Stimulated activated CD4-positive, alpha-beta T cell treated with anti-CD3 and anti-CD28 coated beads, Interleukin-4, amount 100 ng/mL, for 48 hours (primary cell): Measurements from ENCODE around the gene KIDINS220.
"Not testable (repeated sequence)": the region's sequence is repeated elsewhere in the genome, so short reads cannot be mapped to it uniquely, and the experiment has no call there.

Experiments used
- DNase-seq, 2 donors: peaks; one replicate each; pipeline ENCODE4 v3.0.0-alpha.2; 2020; ENCODE audit warnings: low read depth in 2 of 2

KIDINS220 gene

GRCh38 chr2:8754106-8754776 is 83.2 kb downstream of the KIDINS220 start:
- DNase-seq = no peak

DNA sequence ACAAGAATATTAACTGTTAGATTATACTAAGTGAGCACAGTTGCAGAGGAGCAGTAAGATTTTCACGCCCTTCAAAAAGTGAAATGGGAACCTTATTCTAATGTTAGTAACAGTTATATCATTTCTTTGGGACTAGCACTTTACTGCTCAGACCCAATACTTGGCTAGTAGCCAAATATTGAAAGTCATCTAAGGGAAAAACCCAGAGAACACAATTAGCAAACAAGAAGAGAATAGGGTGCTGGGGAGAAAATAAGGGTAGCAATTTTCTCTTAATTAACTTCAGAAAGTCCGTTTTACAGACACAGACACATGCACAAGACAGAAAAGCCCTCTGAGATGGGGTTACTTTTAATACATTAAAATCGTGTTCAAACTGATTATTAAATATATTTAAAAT is 83.8 kb downstream of the KIDINS220 start:
- no peak for DNase-seq

DNA sequence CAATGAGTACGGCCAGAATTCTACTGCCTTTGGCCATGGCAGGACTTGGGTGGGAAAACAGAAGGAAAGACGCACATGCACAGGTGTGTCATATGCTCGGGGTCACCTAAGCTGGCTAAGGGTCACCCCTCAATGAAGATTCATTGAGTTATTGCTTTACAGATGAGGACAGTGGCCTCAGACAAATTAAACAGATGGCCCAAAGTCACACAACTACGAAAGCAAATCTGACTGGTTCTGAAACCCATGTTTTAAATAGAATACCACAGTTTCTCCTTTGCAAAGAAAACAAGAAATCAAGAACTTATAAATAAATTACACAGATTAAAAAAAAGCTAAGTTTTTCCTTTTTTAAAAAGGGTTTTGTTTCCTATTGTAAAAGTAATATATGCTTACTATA is 85.0 kb downstream of the KIDINS220 start:
- no peak for DNase-seq

DNA sequence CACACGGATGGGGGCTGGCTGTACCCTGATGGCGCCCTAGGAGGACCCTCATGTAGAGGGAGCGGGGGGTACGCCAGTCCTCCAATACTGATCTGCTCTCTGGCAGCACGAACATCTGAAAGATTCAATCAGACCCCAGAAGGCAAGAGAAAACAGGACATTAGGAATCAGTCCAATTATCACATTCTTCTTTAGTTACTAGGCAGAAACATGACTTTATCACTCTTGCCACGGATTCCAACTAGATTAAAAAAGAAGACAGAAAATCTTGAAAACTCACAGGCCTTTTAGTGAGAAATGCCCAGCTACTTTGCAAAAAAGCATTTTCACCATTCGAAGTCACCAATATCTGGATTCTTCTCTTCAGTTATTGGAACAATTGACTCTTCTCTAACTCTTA is 87.2 kb downstream of the KIDINS220 start:
- DNase-seq = no peak

DNA sequence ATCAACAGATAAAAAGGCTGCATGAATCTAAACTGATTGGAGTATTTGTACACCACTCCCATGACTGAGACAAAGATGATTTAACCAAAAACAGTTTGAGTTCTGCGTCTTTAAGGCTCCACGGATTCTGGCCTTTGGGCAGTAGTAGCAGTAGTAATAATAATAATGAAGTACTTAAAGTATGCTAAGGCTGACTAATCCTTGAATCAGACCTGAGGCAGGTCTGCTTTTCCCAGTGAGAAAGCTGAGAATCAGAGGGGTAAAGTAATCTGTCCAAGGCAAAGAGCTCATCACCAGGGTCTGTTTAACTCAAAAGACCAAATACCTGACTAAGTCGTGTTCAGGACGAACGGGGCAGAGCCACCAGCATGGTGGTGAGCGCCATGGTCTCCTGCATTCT is 94.2 kb downstream of the KIDINS220 start:
- no peak for DNase-seq

DNA sequence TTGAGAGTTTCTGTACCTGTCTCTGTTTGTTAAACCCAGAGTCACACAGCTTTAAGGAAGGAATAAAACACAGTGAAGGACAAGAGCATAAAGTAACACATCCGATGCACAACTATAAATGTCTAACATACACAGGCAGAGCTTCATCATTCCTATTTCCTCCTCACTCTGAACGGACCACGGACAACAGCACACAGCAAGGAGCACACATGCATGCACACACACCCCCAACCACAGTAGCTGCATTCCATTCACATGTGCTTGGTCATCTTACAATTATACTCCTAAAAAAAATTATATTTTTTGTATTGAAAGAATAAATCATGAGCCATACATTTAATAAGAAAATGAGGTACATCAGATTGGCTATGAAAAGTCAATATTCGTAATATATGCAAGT is 97.3 kb downstream of the KIDINS220 start:
- DNase-seq = no peak

DNA sequence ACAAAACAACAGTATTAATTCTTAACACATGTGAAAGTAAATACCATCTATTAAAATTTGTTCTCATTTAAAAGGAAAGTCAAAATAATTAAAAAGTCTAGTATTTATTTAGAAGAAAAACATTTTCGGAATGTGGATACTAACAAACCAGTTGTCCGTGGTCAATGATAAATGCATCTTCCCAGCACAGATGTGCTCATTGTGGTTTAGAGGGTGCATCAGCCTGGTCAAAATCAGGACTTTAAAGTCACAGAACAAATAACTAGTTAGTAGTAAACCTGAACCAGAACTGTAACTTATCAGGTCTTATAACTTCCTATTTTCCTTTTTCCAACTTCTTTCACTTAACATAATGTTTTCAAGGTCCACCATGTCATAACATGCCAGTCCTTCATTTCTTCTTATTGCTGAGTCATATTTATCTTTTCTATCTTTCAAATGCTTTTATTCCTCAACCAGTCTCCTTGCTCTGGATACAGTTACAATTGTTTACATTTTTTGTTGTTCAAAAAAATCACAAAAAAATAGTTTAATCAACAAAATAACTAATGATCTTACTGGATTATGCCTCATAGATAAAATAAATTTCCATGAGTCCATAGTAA is 99.7 kb downstream of the KIDINS220 start:
- no peak for DNase-seq

GRCh38 chr2:8732601-8733000 is 104.8 kb downstream of the KIDINS220 start:
- no peak for DNase-seq

- no peak for DNase-seq
Measured at GRCh38 chr2:8729939-8730338, 107.5 kb downstream of the KIDINS220 start.

DNA sequence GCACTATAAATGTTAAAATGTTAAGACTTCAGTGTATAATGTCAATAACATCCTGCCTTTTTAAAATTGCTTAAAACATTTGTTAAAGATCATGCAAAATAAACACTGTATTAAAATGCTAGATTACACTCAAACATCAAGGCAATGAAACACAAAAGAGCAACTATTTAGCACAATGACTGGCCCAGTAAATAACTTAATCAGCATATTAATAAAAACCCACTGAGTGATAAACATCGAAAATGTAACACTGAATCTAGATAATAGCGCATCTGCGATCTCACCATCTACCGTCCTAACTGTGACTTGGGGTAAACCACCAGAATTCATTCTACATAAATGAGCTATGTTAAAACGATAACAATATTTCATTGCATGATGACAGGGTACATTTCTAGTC is 108.3 kb downstream of the KIDINS220 start:
- not testable (repeated sequence) for DNase-seq

DNA sequence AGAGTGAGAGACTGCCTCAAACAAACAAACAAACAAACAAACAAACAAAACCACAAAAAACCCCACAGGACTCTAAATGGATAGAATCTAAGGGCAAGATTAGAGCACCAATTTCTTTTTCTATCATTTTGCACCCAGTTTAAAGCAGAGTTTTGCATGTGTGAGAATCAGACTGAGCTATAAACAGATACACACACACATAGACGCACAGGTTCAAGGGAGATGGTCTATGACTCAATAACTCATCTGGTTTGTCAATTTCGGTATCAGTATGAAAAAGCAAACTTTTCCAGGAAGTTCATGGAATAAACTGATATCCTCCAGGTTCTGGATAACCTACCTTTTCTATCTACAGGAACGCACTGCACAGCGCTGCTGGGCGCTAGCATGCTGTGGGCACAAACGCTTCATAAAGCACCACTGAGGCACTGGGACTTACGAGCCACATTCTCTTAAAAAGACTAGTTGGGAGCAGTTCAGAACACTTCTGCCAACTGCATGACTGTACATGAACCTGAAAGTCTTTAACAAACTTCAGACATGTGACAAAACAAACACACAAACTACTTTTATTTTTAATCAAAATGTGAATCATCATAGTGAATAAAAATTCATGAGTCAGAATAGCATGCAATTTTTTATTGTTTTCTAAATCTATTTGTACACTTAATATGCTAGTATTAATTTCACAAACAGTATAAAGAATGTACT is 109.0 kb downstream of the KIDINS220 start:
- DNase-seq = no peak

DNA sequence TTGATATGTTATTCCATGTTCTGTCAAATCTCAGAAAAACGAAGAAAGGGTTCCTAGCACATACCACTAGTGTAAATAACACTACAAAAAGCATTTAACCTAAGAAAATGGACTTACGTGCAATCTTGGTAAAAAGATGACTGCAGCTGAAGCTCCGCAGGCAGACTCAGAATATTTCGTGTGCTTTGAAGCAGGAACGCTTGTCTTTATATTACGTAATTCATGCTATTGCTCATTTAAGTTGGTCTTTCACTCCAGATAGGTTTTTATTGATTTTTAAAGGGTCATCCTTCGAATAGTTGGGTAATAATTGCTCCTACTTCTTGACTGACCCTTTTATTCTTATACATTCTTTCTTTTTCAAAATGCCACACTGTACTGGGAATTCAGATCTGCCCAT is 111.6 kb downstream of the KIDINS220 start:
- DNase-seq = no peak

GRCh38 chr2:8722986-8723385 is 114.4 kb downstream of the KIDINS220 start:
- DNase-seq = no peak

GRCh38 chr2:8721410-8721809 is 116.0 kb downstream of the KIDINS220 start:
- no peak for DNase-seq

DNA sequence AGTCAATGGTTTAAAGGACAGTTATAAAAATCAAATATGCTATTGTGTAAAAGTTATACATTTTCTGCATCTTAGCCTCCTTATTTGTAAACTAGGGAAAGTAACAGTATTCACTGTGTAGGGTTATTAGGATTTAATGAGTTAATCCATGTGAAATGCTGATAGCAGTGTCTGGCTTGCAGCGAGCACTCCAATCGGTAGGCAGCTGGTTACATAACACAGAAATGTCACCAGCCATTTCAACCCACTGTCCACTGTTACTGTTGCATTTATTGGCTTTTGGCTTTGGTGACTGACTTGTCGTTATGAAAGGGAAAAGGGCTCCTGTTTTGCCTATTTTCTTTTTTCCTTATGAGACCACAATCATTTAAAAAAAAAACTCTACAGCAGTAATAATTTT is 116.7 kb downstream of the KIDINS220 start:
- no peak for DNase-seq

DNA sequence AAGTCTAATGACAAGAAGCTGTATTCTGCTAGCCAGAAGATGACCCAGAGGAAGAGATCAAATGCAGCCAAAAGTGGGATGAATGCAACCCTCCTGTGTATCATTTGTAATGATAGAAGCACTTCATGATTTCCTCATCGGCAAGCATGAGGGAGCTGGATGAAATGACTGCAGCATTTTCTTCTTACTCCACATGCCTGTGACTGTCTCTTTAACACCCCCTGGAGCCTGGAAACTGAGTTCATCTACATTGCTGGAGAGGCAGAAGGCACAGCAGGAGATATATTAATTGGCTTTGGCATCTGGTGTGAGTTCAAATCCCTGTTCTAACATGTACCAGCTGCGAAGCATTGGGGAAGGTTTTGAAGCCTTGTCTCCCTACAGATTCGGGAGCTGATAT is 117.9 kb downstream of the KIDINS220 start:
- DNase-seq = no peak

DNA sequence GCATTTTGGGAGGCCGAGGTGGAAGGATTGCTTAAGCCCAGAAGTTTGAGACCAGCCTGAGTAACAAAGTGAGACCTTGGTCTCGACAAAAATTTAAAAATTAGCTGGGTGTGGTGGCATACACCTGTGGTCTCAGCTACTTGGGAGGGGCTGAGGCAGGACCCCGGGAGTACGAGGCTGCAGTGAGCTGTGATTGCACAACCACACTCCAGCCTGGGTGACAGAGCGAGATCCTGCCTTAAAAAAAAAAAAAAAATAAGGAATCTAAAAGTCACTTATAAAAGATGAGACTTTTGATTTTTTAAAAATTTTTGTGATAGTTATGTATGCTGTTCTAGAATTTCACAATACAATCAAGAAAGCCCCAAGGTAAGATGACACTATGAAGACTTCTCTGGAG is 122.4 kb downstream of the KIDINS220 start:
- DNase-seq = no peak

DNA sequence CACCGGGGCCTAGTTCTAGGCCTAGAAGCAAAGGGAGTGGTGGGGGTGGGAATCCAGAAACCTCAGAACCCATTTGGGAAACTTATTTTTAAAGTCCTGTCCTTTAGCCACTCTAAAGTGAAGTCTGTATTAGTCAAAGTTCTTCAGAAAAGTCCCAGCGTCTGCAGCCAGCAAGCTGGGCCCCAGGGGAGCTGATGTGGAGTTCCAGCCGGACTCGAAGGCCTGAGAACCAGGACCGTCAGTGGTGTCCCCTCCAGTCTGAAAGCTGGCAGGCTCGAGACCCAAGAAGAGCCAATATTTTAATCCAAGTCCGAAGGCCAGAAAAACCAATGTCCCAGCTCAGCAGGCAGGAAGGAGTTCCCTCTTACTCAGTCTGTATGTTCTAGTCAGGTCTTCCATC is 123.1 kb downstream of the KIDINS220 start:
- no peak for DNase-seq

GRCh38 chr2:8710951-8711350 is 126.5 kb downstream of the KIDINS220 start:
- DNase-seq = no peak

GRCh38 chr2:8709611-8710010 is 127.8 kb downstream of the KIDINS220 start:
- no peak for DNase-seq

DNA sequence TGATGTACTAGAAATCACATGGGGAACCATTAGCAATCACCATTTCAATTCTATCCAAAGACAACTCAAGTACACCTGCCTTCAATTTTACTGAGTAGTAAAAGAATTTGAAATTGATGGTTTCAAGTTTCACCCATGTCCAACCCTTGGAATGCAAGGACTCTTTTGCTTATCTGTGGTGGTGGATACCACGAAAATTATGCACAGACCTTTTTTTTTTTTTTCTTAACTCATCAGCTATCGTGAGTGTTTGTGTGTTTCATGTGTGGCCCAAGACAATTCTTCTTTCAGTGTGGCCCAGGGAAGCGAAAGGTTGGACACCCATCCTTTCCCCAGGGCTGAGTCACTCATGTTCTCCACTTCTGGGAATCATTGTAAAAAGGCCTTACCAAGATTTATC is 132.5 kb downstream of the KIDINS220 start:
- DNase-seq = no peak

DNA sequence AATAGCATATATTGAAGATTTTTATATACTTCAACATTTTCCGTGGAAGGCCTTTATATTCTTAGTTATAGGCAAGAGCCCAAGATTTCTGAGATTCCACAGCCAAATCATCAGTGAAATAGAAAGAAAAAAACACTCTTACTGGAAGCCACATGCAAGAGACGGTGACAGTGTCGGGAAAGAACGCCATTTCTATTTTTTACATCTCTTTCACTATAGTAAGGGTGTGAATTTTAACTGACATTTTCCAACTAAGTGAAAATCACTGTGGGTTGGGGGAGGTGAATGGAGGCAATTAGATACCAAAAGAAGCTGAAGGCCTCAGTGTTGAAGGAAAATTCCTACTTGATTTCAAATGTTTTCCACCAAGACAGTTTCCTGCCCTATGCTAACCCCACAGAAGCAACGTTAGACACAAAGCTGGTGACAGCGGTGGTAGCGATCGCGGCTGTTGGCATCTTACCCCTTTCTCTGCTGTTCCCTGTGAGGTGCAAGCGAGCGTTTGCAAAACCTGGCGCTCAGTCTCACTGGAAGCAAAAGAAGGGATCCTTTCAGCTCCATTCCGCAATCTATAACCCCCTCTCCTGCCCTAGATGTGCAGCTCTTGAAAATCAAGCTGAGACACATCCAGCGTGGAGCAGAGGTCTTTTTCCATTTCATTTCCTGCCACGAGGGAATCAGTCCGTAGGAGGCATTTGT is 135.6 kb downstream of the KIDINS220 start:
- no peak for DNase-seq

DNA sequence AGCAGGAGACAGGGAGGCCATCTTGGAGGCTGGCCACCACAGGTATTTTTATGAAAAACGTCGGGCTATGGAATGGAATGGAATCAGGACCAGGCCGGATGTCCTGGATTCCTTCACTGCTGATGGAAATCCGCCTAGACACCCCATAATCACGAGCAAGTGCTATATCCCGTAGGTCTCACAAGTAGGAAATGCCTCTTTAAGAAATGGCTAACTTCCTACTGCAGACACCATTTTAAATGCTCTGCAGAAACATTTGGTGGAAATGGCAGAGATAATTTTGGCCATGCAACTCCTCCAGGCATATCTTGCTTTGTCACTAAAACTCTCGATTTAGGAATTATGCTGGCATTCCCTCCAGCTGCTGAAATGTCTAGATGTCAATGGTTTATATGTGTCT is 137.6 kb downstream of the KIDINS220 start:
- no peak for DNase-seq
